Measurements from ENCODE around the gene PLPP6. TPM values are rescaled to one million over a fixed set of nuclear protein-coding genes. Genes with fewer than 3 reads are reported as not detected.

PLPP6 gene
- total and polyA plus RNA-seq, 7 experiments from 2014 or later: 6.0 to 24.1 (median 9.8) TPM

DNA sequence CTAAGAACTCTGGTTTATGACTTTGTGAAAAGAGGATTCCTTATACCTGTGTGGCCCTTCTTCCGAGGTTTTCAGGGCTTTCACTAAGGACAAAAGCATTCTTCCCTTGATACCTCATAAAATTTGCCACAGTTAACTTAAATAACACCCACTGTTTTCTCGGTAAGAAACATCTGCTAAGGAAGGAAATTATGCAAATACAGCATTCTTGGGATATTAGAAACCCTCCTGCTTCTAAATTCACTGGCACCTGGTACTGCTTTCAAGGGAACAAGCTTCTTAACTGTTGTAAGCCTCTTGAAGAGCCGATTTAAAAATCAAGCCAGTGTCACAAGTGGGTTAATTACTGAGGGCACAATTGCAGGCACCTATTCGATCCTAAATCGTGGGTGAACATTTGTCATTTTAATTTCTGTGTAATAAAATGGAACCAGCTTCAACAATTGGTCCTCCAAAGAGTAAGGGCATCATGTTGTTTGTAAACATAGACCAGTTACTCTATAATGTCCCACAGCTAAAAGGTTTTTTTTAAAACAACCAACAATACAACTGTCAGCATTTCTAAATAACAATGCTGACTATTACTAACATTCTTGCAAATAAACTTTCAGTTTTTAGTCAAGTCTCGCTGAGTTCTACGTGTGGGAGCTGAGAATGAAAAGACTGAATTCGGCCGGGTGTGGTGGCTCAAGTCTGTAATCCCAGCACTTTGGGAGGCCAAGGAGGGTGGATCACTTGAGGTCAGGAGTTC, 52.3 kb downstream of the PLPP6 start:
- H3K36me3 Mint-ChIP-seq: peaks cover 9 to 42% (median 23%) of the 10 kb centered on the region in 5 donors
- H3K27me3 ChIP-seq (ENCODE audit: control insufficient read depth in 2 of 2, insufficient read depth in 2 of 2, low read length in 2 of 2): no peaks in the 10 kb centered on the region
- CTCF ChIA-PET: interaction anchor here (1.0 kb wide), 1 partner anchor 31 kb away, joined by 3 read pairs; no protein-coding TSS in a partner anchor
- H3K9me3 Mint-ChIP-seq: peaks cover 0 to 5% (median 0%) of the 10 kb centered on the region in 11 donors
- no peak overlapping the region for H3K4me3 Mint-ChIP-seq
- peak overlapping the region in 2 of 9 donors; percentile 11 to 22 for H3K27ac Mint-ChIP-seq
- no peak for ATAC-seq
- no peak for DNase-seq
- no peaks in the 10 kb centered on the region for H3K27me3 Mint-ChIP-seq
- intact Hi-C loops (cut with micrococcal nuclease): no loop called here
- H3K27ac ChIP-seq (ENCODE audit: low read depth, low read length): no peak overlapping the region
- H3K4me3 ChIP-seq (ENCODE audit: low read length): no peak overlapping the region
- peaks cover 0 to under 1% (median 0%) of the 10 kb centered on the region in 7 donors for H3K4me1 Mint-ChIP-seq
- no peaks in the 10 kb centered on the region for H3K9me3 ChIP-seq (ENCODE audit: control insufficient read depth in 2 of 3, low read length in 3 of 3)
- H3K36me3 ChIP-seq (ENCODE audit: control insufficient read depth in 2 of 3, insufficient read depth in 3 of 3, low read length in 3 of 3): peaks cover 0 to 53% (median 15%) of the 10 kb centered on the region in 3 experiments
- H3K4me1 ChIP-seq (ENCODE audit: control insufficient read depth in 2 of 2, insufficient read depth in 2 of 2, low read length in 2 of 2): no peaks in the 10 kb centered on the region
- POLR2A ChIA-PET: interaction anchor here (0.6 kb wide), 1 partner anchor 416 kb away, joined by 3 read pairs; no protein-coding TSS in a partner anchor

Other genes starting within 250 kb of the PLPP6 start
- under 1 TPM in 1 of 5 experiments, not detected in 4; 0.12 TPM for gene SLC1A1, start 171.8 kb upstream of the PLPP6 start, total RNA-seq
- not detected for gene SLC1A1, start 171.8 kb upstream of the PLPP6 start, polyA plus RNA-seq
- gene SPATA6L, start 4.2 kb downstream of the PLPP6 start, total RNA-seq: 1 to 10 TPM in 4 of 5 experiments, under 1 TPM in 1; 0.89 to 9.2 (median 5.6) TPM
- gene SPATA6L, start 4.2 kb downstream of the PLPP6 start, polyA plus RNA-seq: under 1 TPM; 0.40 to 0.68 TPM
- gene CDC37L1, start 17.3 kb downstream of the PLPP6 start, total RNA-seq: 10 to 100 TPM; 13.4 to 28.0 (median 22.9) TPM
- gene CDC37L1, start 17.3 kb downstream of the PLPP6 start, polyA plus RNA-seq: 10 to 100 TPM; 21.2 to 21.9 TPM
- gene AK3, start 78.9 kb downstream of the PLPP6 start, total RNA-seq: 10 to 100 TPM; 18.0 to 34.8 (median 25.8) TPM
- 10 to 100 TPM; 27.1 to 33.8 TPM for gene AK3, start 78.9 kb downstream of the PLPP6 start, polyA plus RNA-seq
- gene RCL1, start 130.7 kb downstream of the PLPP6 start, total RNA-seq: 10 to 100 TPM; 21.5 to 39.4 (median 23.4) TPM
- gene RCL1, start 130.7 kb downstream of the PLPP6 start, polyA plus RNA-seq: 10 to 100 TPM; 24.2 to 24.7 TPM

All from naive thymus-derived CD4-positive, alpha-beta T cell (primary cell).